ENCODE data around the gene DBNDD2. TPM values are rescaled to one million over a fixed set of nuclear protein-coding genes. Genes with fewer than 3 reads are reported as not detected.

The DBNDD2 gene
- total and polyA plus RNA-seq, 2 experiments from 2014 or later, result 25.8 to 62.5 TPM

DNA sequence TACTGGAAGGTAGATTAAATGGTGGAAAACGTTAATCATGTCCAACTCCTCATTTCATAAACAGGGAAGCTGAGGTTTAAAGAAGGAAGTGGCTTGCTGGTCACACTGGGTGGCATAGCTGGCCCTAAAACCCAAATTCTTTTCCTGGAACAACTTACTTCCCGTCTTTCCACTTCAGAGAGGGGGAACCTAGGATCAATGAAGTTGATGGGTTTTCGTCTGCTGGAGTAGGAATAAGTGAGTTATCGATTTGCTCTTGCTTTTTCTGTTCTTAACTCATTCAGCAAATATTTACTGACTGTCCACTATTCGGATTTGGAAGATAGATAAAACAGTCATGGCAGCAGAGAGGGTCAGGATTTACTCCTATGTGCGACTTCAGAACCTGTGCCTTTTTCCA, 46.3 kb upstream of the DBNDD2 start:
- Mint-ChIP-seq H3K27ac (no peak overlapping the region), H3K27me3 (ENCODE audit: insufficient read depth, low read depth, poor library complexity) (peaks cover 7% of the 10 kb centered on the region), H3K4me3 (no peak overlapping the region), H3K4me1 (peaks cover 28% of the 10 kb centered on the region), H3K36me3 (ENCODE audit: low read depth) (peaks cover 4% of the 10 kb centered on the region; the same call in 2 of the 3 replicates), H3K9me3 (no peaks in the 10 kb centered on the region)
- TF ChIP-seq, protein P1, sequence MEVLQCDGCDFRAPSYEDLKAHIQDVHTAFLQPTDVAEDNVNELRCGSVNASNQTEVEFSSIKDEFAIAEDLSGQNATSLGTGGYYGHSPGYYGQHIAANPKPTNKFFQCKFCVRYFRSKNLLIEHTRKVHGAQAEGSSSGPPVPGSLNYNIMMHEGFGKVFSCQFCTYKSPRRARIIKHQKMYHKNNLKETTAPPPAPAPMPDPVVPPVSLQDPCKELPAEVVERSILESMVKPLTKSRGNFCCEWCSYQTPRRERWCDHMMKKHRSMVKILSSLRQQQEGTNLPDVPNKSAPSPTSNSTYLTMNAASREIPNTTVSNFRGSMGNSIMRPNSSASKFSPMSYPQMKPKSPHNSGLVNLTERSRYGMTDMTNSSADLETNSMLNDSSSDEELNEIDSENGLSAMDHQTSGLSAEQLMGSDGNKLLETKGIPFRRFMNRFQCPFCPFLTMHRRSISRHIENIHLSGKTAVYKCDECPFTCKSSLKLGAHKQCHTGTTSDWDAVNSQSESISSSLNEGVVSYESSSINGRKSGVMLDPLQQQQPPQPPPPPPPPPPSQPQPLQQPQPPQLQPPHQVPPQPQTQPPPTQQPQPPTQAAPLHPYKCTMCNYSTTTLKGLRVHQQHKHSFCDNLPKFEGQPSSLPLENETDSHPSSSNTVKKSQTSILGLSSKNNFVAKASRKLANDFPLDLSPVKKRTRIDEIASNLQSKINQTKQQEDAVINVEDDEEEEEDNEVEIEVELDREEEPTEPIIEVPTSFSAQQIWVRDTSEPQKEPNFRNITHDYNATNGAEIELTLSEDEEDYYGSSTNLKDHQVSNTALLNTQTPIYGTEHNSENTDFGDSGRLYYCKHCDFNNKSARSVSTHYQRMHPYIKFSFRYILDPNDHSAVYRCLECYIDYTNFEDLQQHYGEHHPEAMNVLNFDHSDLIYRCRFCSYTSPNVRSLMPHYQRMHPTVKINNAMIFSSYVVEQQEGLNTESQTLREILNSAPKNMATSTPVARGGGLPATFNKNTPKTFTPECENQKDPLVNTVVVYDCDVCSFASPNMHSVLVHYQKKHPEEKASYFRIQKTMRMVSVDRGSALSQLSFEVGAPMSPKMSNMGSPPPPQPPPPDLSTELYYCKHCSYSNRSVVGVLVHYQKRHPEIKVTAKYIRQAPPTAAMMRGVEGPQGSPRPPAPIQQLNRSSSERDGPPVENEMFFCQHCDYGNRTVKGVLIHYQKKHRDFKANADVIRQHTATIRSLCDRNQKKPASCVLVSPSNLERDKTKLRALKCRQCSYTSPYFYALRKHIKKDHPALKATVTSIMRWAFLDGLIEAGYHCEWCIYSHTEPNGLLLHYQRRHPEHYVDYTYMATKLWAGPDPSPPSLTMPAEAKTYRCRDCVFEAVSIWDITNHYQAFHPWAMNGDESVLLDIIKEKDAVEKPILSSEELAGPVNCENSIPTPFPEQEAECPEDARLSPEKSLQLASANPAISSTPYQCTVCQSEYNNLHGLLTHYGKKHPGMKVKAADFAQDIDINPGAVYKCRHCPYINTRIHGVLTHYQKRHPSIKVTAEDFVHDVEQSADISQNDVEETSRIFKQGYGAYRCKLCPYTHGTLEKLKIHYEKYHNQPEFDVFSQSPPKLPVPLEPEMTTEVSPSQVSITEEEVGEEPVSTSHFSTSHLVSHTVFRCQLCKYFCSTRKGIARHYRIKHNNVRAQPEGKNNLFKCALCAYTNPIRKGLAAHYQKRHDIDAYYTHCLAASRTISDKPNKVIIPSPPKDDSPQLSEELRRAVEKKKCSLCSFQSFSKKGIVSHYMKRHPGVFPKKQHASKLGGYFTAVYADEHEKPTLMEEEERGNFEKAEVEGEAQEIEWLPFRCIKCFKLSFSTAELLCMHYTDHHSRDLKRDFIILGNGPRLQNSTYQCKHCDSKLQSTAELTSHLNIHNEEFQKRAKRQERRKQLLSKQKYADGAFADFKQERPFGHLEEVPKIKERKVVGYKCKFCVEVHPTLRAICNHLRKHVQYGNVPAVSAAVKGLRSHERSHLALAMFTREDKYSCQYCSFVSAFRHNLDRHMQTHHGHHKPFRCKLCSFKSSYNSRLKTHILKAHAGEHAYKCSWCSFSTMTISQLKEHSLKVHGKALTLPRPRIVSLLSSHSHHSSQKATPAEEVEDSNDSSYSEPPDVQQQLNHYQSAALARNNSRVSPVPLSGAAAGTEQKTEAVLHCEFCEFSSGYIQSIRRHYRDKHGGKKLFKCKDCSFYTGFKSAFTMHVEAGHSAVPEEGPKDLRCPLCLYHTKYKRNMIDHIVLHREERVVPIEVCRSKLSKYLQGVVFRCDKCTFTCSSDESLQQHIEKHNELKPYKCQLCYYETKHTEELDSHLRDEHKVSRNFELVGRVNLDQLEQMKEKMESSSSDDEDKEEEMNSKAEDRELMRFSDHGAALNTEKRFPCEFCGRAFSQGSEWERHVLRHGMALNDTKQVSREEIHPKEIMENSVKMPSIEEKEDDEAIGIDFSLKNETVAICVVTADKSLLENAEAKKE (CRISPR knock-in tag; IDR thresholded peaks at IDR 0.05), result no peak
- TF ChIP-seq CREB1 (CRISPR knock-in tag; IDR thresholded peaks at IDR 0.05; ENCODE audit: low read depth) (no peak), POLR2AphosphoS5 (IDR thresholded peaks at IDR 0.05; ENCODE audit: low read depth) (no peak), NANOG (IDR thresholded peaks at IDR 0.05; ENCODE audit: borderline replicate concordance) (no peak), EZH2 (IDR thresholded peaks at IDR 0.05; ENCODE audit: low read depth, unreplicated experiment) (no peak), JUNB (IDR thresholded peaks at IDR 0.05; ENCODE audit: unreplicated experiment) (no peak), ZNF331 (CRISPR knock-in tag; IDR thresholded peaks at IDR 0.05; ENCODE audit: low read depth) (no peak)
- TF ChIP-seq, protein P2, sequence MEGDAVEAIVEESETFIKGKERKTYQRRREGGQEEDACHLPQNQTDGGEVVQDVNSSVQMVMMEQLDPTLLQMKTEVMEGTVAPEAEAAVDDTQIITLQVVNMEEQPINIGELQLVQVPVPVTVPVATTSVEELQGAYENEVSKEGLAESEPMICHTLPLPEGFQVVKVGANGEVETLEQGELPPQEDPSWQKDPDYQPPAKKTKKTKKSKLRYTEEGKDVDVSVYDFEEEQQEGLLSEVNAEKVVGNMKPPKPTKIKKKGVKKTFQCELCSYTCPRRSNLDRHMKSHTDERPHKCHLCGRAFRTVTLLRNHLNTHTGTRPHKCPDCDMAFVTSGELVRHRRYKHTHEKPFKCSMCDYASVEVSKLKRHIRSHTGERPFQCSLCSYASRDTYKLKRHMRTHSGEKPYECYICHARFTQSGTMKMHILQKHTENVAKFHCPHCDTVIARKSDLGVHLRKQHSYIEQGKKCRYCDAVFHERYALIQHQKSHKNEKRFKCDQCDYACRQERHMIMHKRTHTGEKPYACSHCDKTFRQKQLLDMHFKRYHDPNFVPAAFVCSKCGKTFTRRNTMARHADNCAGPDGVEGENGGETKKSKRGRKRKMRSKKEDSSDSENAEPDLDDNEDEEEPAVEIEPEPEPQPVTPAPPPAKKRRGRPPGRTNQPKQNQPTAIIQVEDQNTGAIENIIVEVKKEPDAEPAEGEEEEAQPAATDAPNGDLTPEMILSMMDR (conservative IDR thresholded peaks at IDR 0.05; ENCODE audit: low read depth in 2 of 2), result no peak
- TF ChIP-seq, protein P3, sequence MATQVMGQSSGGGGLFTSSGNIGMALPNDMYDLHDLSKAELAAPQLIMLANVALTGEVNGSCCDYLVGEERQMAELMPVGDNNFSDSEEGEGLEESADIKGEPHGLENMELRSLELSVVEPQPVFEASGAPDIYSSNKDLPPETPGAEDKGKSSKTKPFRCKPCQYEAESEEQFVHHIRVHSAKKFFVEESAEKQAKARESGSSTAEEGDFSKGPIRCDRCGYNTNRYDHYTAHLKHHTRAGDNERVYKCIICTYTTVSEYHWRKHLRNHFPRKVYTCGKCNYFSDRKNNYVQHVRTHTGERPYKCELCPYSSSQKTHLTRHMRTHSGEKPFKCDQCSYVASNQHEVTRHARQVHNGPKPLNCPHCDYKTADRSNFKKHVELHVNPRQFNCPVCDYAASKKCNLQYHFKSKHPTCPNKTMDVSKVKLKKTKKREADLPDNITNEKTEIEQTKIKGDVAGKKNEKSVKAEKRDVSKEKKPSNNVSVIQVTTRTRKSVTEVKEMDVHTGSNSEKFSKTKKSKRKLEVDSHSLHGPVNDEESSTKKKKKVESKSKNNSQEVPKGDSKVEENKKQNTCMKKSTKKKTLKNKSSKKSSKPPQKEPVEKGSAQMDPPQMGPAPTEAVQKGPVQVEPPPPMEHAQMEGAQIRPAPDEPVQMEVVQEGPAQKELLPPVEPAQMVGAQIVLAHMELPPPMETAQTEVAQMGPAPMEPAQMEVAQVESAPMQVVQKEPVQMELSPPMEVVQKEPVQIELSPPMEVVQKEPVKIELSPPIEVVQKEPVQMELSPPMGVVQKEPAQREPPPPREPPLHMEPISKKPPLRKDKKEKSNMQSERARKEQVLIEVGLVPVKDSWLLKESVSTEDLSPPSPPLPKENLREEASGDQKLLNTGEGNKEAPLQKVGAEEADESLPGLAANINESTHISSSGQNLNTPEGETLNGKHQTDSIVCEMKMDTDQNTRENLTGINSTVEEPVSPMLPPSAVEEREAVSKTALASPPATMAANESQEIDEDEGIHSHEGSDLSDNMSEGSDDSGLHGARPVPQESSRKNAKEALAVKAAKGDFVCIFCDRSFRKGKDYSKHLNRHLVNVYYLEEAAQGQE (IDR thresholded peaks at IDR 0.05; ENCODE audit: unreplicated experiment), result no peak
- Histone ChIP-seq H3K4me3 (no peak overlapping the region), H3F3A (replicated peaks; ENCODE audit: low read depth) (no peaks in the 10 kb centered on the region), H3K4me2 (no peak overlapping the region), H4K20me1 (replicated peaks; ENCODE audit: insufficient read depth) (0 out of 2 replicates have a peak, but pooled peaks cover 9% of the 10 kb centered on the region), H3K79me2 (replicated peaks; ENCODE audit: insufficient read depth) (peaks cover 14% of the 10 kb centered on the region), H3K36me3 (ENCODE audit: insufficient read depth) (no peaks in the 10 kb centered on the region), H3K9me2 (ENCODE audit: insufficient read depth) (no peaks in the 10 kb centered on the region), H3K27ac (ENCODE audit: low read depth) (no peak overlapping the region), H2AFZ (no peak overlapping the region), H3K4me1 (ENCODE audit: insufficient read depth) (peaks cover 17% of the 10 kb centered on the region), H3K27me3 (ENCODE audit: insufficient read depth) (no peaks in the 10 kb centered on the region)
- ATAC-seq (no peak), DNase-seq (ENCODE audit: low spot score) (no peak)

Measured in GM23338 (cell line).